HFFc6 (cell line): ENCODE measurements around the gene COMMD3. TPM values are rescaled to one million over a fixed set of nuclear protein-coding genes. Genes with fewer than 3 reads are reported as not detected.

ENCODE experiments used
- DNase-seq: peaks from one replicate; pipeline ENCODE4 v3.0.0-alpha.2; 2018
- H3K27ac Mint-ChIP-seq: 2 replicates; pipeline ENCODE4 v1.8.0; 2020; ENCODE audit warnings: mild to moderate bottlenecking, mixed read lengths
- H3K27me3 Mint-ChIP-seq: 2 replicates; pipeline ENCODE4 v1.8.0; 2021; ENCODE audit warnings: mild to moderate bottlenecking, moderate library complexity, mixed read lengths; ENCODE audit not compliant: insufficient read depth
- H3K36me3 Mint-ChIP-seq: 2 replicates; pipeline ENCODE4 v1.8.0; 2021; ENCODE audit warnings: low read depth, mixed read lengths
- H3K4me1 Mint-ChIP-seq: 2 replicates; pipeline ENCODE4 v1.8.0; 2020; ENCODE audit warnings: low read depth, mixed read lengths
- H3K4me3 Mint-ChIP-seq: 2 replicates; pipeline ENCODE4 v1.8.0; 2020; ENCODE audit warnings: mild to moderate bottlenecking, moderate library complexity, mixed read lengths
- H3K9me3 Mint-ChIP-seq: 2 replicates; pipeline ENCODE4 v1.8.0; 2020; ENCODE audit warnings: mild to moderate bottlenecking, mixed read lengths
- CTCF ChIP-seq: fragments of 200-600 bp; sonication (generic); IDR thresholded peaks from 2 replicates; pipeline ENCODE4 v1.5.0; 2021; ENCODE audit warnings: antibody characterized with exemption, mild to moderate bottlenecking
- total RNA-seq, 6 experiments: library from RNA; stranded (reverse); fragmentation: NEBNext Ultra II Directional; extraction: Animal tissue kit (Norgen Biotek cat#: 25700); gene quantifications; 2 replicates in 1 of 6; 3 replicates in 5 of 6; pipeline ENCODE4 v1.2.3, GENCODE V29; 2021

COMMD3 gene
- total RNA-seq, 6 experiments from 2014 or later: 39.5 to 47.6 (median 43.8) TPM

GRCh38 chr10:22344781-22345300 lies 28.7 kb downstream of the COMMD3 start:
- no peak for DNase-seq
- H3K4me1 Mint-ChIP-seq: peaks cover 14% of the 10 kb centered on the region
- H3K27ac Mint-ChIP-seq: no peak overlapping the region
- peaks cover 45% of the 10 kb centered on the region for H3K27me3 Mint-ChIP-seq
- peaks cover 14% of the 10 kb centered on the region; the same call in 1 of the 2 replicates for H3K36me3 Mint-ChIP-seq
- H3K9me3 Mint-ChIP-seq: peaks cover 4% of the 10 kb centered on the region; the same call in 1 of the 2 replicates
- no peak for TF ChIP-seq CTCF
- no peak overlapping the region for H3K4me3 Mint-ChIP-seq

GRCh38 chr10:22345301-22346095 lies 29.3 kb downstream of the COMMD3 start, which contains the start of gene SPAG6:
Gene SPAG6, plus strand, starts transcription at chr10:22345496. Its CDS starts 116 bp downstream, at chr10:22345612.
- Mint-ChIP-seq H3K27me3 (peaks cover 45% of the 10 kb centered on the region), H3K27ac (no peak within 1 kb of the TSS), H3K4me3 (no peak within 1 kb of the TSS), H3K36me3 (peaks cover 14% of the 10 kb centered on the region; the same call in 1 of the 2 replicates), H3K9me3 (peaks cover 4% of the 10 kb centered on the region; the same call in 1 of the 2 replicates), H3K4me1 (peaks cover 10% of the 10 kb centered on the region)
- no peak for DNase-seq
- no peak for TF ChIP-seq CTCF

GRCh38 chr10:22346096-22346661 lies 30.0 kb downstream of the COMMD3 start:
- Mint-ChIP-seq H3K27ac (no peak overlapping the region), H3K27me3 (peaks cover 48% of the 10 kb centered on the region), H3K4me3 (no peak overlapping the region), H3K4me1 (peaks cover 9% of the 10 kb centered on the region), H3K9me3 (peaks cover 4% of the 10 kb centered on the region; the same call in 1 of the 2 replicates), H3K36me3 (peaks cover 14% of the 10 kb centered on the region; the same call in 1 of the 2 replicates)
- DNase-seq: no peak
- TF ChIP-seq CTCF: no peak

- TF ChIP-seq CTCF: no peak
- Mint-ChIP-seq H3K36me3 (peaks cover 12% of the 10 kb centered on the region; the same call in 1 of the 2 replicates), H3K4me3 (no peak overlapping the region), H3K27me3 (peaks cover 27% of the 10 kb centered on the region), H3K4me1 (no peaks in the 10 kb centered on the region), H3K9me3 (peaks cover 2% of the 10 kb centered on the region; the same call in 1 of the 2 replicates), H3K27ac (no peak overlapping the region)
- no peak for DNase-seq
Observed at GRCh38 chr10:22349755-22350154, 33.6 kb downstream of the COMMD3 start.

GRCh38 chr10:22351131-22351703 lies 35.0 kb downstream of the COMMD3 start:
- no peak for TF ChIP-seq CTCF
- no peaks in the 10 kb centered on the region for H3K4me1 Mint-ChIP-seq
- H3K36me3 Mint-ChIP-seq: 0 out of 2 replicates have a peak, but pooled peaks cover 4% of the 10 kb centered on the region
- no peak for DNase-seq
- H3K4me3 Mint-ChIP-seq: no peak overlapping the region
- H3K27ac Mint-ChIP-seq: no peak overlapping the region
- H3K9me3 Mint-ChIP-seq: no peaks in the 10 kb centered on the region
- peaks cover 18% of the 10 kb centered on the region for H3K27me3 Mint-ChIP-seq
